Subcutaneous abdominal adipose tissue (tissue), 5 donors: ENCODE measurements around the gene SAMD9.
"Not testable (repeated sequence)": the region's sequence is repeated elsewhere in the genome, so short reads cannot be mapped to it uniquely, and the experiment has no call there.

ENCODE experiments used
- H3K27ac ChIP-seq: one replicate; pipeline ENCODE4 v1.7.0; 2013; ENCODE audit warnings: low read depth, mild to moderate bottlenecking, inconsistent platforms, low read length, moderate library complexity
- H3K27me3 ChIP-seq, 5 donors: one replicate each; pipeline ENCODE4 v1.7.0; 2013; ENCODE audit warnings: low read length in 5 of 5, inconsistent platforms in 1 of 5; ENCODE audit not compliant: control insufficient read depth in 5 of 5, insufficient read depth in 4 of 5
- H3K36me3 ChIP-seq, 5 donors: one replicate each; pipeline ENCODE4 v1.7.0; 2013; ENCODE audit warnings: low read length in 5 of 5; ENCODE audit not compliant: control insufficient read depth in 5 of 5, insufficient read depth in 5 of 5
- H3K4me1 ChIP-seq, 5 donors: one replicate each; pipeline ENCODE4 v1.7.0; 2013; ENCODE audit warnings: low read length in 5 of 5, mild to moderate bottlenecking in 3 of 5, moderate library complexity in 1 of 5; ENCODE audit not compliant: control insufficient read depth in 5 of 5, insufficient read depth in 5 of 5
- H3K4me3 ChIP-seq, 5 donors: one replicate each; pipeline ENCODE4 v1.7.0; 2013; ENCODE audit warnings: low read length in 5 of 5, low read depth in 1 of 5
- H3K9ac ChIP-seq, 5 donors: one replicate each; pipeline ENCODE4 v1.7.0; 2013; ENCODE audit warnings: low read length in 5 of 5, mild to moderate bottlenecking in 4 of 5, moderate library complexity in 3 of 5
- H3K9me3 ChIP-seq, 5 donors: one replicate each; pipeline ENCODE4 v1.7.0; 2013; ENCODE audit warnings: low read length in 5 of 5; ENCODE audit not compliant: control insufficient read depth in 5 of 5
- donor health status: healthy.
- donor health status: healthy.
- donor health status: healthy.
- donor health status: healthy.
- donor health status: healthy.

SAMD9 gene

GRCh38 chr7:93062599-93062998, 55.2 kb downstream of the SAMD9 start:
- Histone ChIP-seq H3K9me3 (peaks cover 0 to 5% (median 0%) of the 10 kb centered on the region in 5 donors), H3K9ac (no peak overlapping the region), H3K27me3 (no peaks in the 10 kb centered on the region), H3K27ac (no peak overlapping the region), H3K36me3 (no peaks in the 10 kb centered on the region), H3K4me1 (no peaks in the 10 kb centered on the region), H3K4me3 (no peak overlapping the region)

DNA sequence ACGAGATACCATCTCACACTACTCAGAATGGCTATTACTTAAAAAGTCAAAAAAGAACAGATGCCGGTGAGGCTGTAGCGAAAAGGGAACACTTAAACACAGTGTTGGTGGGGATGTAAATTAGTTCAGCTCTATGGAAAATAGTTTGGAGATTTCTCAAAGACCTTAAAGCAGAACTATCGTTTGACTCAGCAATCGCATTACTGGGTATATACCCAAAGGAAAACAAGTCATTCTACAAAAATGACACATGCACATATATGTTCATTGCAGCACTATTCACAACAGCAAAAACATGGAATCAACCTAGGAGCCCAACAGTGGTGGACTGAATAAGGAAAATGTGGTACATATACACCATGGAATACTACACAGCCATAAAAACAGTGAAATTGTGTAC, 56.9 kb downstream of the SAMD9 start:
- Histone ChIP-seq H3K36me3 (no peaks in the 10 kb centered on the region), H3K4me1 (no peaks in the 10 kb centered on the region), H3K27ac (no peak overlapping the region), H3K9me3 (no peaks in the 10 kb centered on the region), H3K9ac (no peak overlapping the region), H3K4me3 (no peak overlapping the region), H3K27me3 (no peaks in the 10 kb centered on the region)

- Histone ChIP-seq H3K27ac (no peak overlapping the region), H3K36me3 (no peaks in the 10 kb centered on the region), H3K4me3 (no peak overlapping the region), H3K9ac (no peak overlapping the region), H3K4me1 (no peaks in the 10 kb centered on the region), H3K27me3 (no peaks in the 10 kb centered on the region), H3K9me3 (no peaks in the 10 kb centered on the region)
Observed at GRCh38 chr7:93060025-93060424, 57.8 kb downstream of the SAMD9 start.

DNA sequence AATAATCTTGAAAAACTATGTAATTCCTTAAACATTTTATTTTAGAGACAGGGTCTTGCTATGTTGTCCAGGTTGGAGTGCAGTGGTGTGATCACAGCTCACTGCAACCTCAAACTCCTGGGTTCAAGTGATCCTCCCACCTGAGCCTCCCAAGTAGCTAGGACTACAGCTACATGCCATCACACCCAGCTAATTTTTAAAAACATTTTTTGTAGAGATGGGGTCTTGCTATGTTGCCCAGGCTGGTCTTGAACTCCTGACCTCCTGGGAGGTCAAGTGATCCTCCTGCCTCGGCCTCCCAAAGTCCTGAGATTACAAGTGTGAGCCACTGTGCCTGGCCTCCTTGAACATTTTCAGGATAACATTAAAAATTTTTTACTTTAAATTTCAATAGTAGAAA, 61.2 kb downstream of the SAMD9 start:
- H3K9me3 ChIP-seq, H3K27me3 ChIP-seq, H3K4me3 ChIP-seq, H3K36me3 ChIP-seq, H3K9ac ChIP-seq, H3K4me1 ChIP-seq, H3K27ac ChIP-seq: not testable (repeated sequence)

- Histone ChIP-seq H3K4me3 (no peak overlapping the region), H3K9ac (no peak overlapping the region), H3K4me1 (peaks cover 0 to 3% (median 0%) of the 10 kb centered on the region in 5 donors), H3K27me3 (no peaks in the 10 kb centered on the region), H3K36me3 (no peaks in the 10 kb centered on the region), H3K27ac (no peak overlapping the region), H3K9me3 (no peaks in the 10 kb centered on the region)
Observed at GRCh38 chr7:93055543-93056107, 62.2 kb downstream of the SAMD9 start.

- Histone ChIP-seq H3K36me3 (no peaks in the 10 kb centered on the region), H3K9me3 (no peaks in the 10 kb centered on the region), H3K27me3 (no peaks in the 10 kb centered on the region), H3K27ac (no peak overlapping the region), H3K9ac (no peak overlapping the region), H3K4me3 (no peak overlapping the region), H3K4me1 (peaks cover 0 to 3% (median 0%) of the 10 kb centered on the region in 5 donors)
Observed at GRCh38 chr7:93054975-93055374, 62.8 kb downstream of the SAMD9 start.

- H3K4me1 ChIP-seq = peaks cover 0 to 3% (median 0%) of the 10 kb centered on the region in 5 donors
- no peaks in the 10 kb centered on the region for H3K9me3 ChIP-seq
- no peak overlapping the region for H3K9ac ChIP-seq
- H3K4me3 ChIP-seq = no peak overlapping the region
- H3K27me3 ChIP-seq = no peaks in the 10 kb centered on the region
- H3K27ac ChIP-seq = no peak overlapping the region
- no peaks in the 10 kb centered on the region for H3K36me3 ChIP-seq
Observed at GRCh38 chr7:93053949-93054943, 63.5 kb downstream of the SAMD9 start.

GRCh38 chr7:93053209-93053948, 64.4 kb downstream of the SAMD9 start:
- Histone ChIP-seq H3K4me1 (peaks cover 0 to 3% (median 0%) of the 10 kb centered on the region in 5 donors), H3K27me3 (no peaks in the 10 kb centered on the region), H3K27ac (no peak overlapping the region), H3K9me3 (no peaks in the 10 kb centered on the region), H3K36me3 (no peaks in the 10 kb centered on the region), H3K9ac (no peak overlapping the region), H3K4me3 (no peak overlapping the region)

DNA sequence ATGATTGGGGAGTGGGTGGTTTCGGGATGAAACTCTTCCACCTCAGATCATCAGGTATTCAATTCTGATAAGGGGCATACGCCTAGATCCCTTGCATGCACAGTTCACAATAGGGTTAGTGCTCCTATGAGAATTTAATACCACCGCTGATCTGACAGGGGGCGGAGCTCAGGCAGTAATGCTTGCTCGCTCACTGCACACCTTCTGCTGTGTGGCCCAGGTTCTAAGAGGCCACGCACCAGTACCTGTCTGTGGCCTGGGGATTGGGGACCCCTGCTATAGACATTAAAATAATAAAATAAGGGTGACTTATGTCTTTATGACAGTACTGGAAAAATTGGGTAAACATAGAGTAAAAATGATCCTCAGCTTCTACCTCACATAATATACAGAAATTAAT, 66.1 kb downstream of the SAMD9 start:
- Histone ChIP-seq H3K4me1 (peaks cover 0 to 3% (median 0%) of the 10 kb centered on the region in 5 donors), H3K27ac (no peak overlapping the region), H3K36me3 (no peaks in the 10 kb centered on the region), H3K27me3 (no peaks in the 10 kb centered on the region), H3K9me3 (no peaks in the 10 kb centered on the region), H3K9ac (no peak overlapping the region), H3K4me3 (no peak overlapping the region)
